Kidney epithelial cell (primary cell): Measurements from ENCODE around the gene DNASE1L3. TPM values are rescaled to one million over a fixed set of nuclear protein-coding genes. Genes with fewer than 3 reads are reported as not detected.
A peak's percentile ranks its signal among the peaks of the same experiment; 100 is the strongest.

ENCODE experiments used
- DNase-seq: peaks from one replicate; pipeline ENCODE4 v3.0.0-alpha.2; 2010; ENCODE audit warnings: low read depth
- H3K27me3 ChIP-seq: 2 replicates; pipeline ENCODE4 v1.6.0; 2011; ENCODE audit warnings: low read length; ENCODE audit not compliant: control insufficient read depth, insufficient read depth
- H3K36me3 ChIP-seq: 2 replicates; pipeline ENCODE4 v1.5.1; 2011; ENCODE audit warnings: low read length; ENCODE audit not compliant: control insufficient read depth, insufficient read depth
- H3K4me3 ChIP-seq: 2 replicates; pipeline ENCODE4 v1.5.1; 2011; ENCODE audit warnings: low read depth, mild to moderate bottlenecking, control low read depth, low read length
- CTCF ChIP-seq: IDR thresholded peaks from 2 replicates; pipeline ENCODE4 v1.5.1; 2011; ENCODE audit warnings: mild to moderate bottlenecking, moderate library complexity, low read length, control low read depth, inconsistent platforms; ENCODE audit not compliant: insufficient read depth, poor library complexity, severe bottlenecking
- total RNA-seq: library from RNA; depleted of rRNA; stranded (reverse); fragments of >200 nt; gene quantifications from 2 replicates; pipeline ENCODE4 v1.2.3, GENCODE V29; 2015

Gene DNASE1L3
- total RNA-seq, 1 donor from 2014 or later: not detected

- Histone ChIP-seq H3K36me3 (no peaks in the 10 kb centered on the region), H3K27me3 (no peaks in the 10 kb centered on the region), H3K4me3 (peak within 1 kb of the TSS; percentile 79)
- DNase-seq: no peak
- no peak for TF ChIP-seq CTCF
Observed at GRCh38 chr3:58237238-58237940, 26.6 kb upstream of the DNASE1L3 start, which contains the start of gene ABHD6. Gene ABHD6, plus strand, starts transcription at chr3:58237792. Its CDS starts 18,795 bp downstream, at chr3:58256587.

GRCh38 chr3:58236527-58237237 is 25.9 kb upstream of the DNASE1L3 start:
- TF ChIP-seq CTCF: no peak
- H3K4me3 ChIP-seq: peak overlapping the region; percentile 79
- H3K36me3 ChIP-seq: no peaks in the 10 kb centered on the region
- H3K27me3 ChIP-seq: no peaks in the 10 kb centered on the region
- no peak for DNase-seq

DNA sequence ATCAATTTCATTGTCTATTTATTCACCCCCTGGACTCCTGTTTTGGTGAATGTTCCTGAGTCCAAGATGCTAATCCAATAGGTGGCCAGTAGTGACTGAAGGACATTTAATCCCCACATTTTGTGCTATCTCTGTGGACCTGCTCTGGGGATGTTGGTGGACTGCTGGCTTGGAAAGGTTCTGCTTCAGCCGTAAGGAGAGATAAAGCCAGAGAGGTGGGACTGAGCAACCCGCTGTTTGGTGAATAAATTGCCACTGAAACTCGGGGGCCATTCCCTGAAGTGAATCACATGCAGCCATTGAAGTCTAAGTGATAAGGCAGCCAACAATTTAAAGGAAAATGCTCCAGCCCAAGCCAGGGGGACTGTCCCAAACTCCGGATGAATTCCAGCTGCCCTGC is 25.2 kb upstream of the DNASE1L3 start:
- TF ChIP-seq CTCF: no peak
- H3K27me3 ChIP-seq: no peaks in the 10 kb centered on the region
- no peak for DNase-seq
- H3K36me3 ChIP-seq: no peaks in the 10 kb centered on the region
- no peak overlapping the region for H3K4me3 ChIP-seq

DNA sequence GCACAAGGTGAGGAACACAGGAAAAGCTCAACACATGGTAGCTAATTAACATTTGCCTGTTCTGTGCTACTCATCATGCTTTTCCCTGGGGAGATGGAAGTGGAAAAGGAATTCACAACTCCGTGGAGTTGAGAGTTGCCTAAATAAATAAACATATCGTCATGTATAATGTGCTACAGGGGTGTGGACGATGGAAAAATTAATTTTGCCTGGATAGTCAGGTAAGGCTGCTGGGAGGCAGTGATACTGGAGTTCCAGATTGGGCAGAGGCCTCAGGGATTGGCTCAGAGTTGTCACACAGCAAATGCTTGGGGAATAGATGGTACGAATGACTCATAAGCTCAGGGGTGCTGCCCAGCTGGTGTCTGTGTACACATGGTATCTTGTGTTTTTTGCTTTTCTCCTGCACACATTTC is 23.8 kb upstream of the DNASE1L3 start:
- Histone ChIP-seq H3K4me3 (no peak overlapping the region), H3K27me3 (no peaks in the 10 kb centered on the region), H3K36me3 (no peaks in the 10 kb centered on the region)
- TF ChIP-seq CTCF: no peak
- no peak for DNase-seq

GRCh38 chr3:58231666-58232065 is 20.9 kb upstream of the DNASE1L3 start:
- Histone ChIP-seq H3K27me3 (no peaks in the 10 kb centered on the region), H3K36me3 (no peaks in the 10 kb centered on the region), H3K4me3 (no peak overlapping the region)
- TF ChIP-seq CTCF: no peak
- DNase-seq: no peak
